ENCODE results near the gene MYBPC3. TPM values are rescaled to one million over a fixed set of nuclear protein-coding genes. Genes with fewer than 3 reads are reported as not detected.

MYBPC3 gene
- total and polyA plus RNA-seq, 10 of the 15 experiments (the other 5 are each of a cell fraction or from before 2014, with no cell fraction given): 0.03 to 0.08 (median 0.03) TPM; not detected in 7

- WGBS (ENCODE audit: insufficient coverage, insufficient replicate concordance, low lambda C conversion rate, missing lambda C conversion rate): 88% methylated on average over 6 of the region's 6 CpGs
- FAIRE-seq: no peak
- no TSS peak for BruUV-seq (replicated peaks)
- no peaks in the 10 kb centered on the region for H3K27me3 ChIP-seq (replicated peaks in 1 of 2; ENCODE audit: control insufficient read depth in 2 of 2, insufficient read depth in 2 of 2, low read length in 1 of 2)
- intact Hi-C loops (cut with micrococcal nuclease; ENCODE audit: unreplicated experiment) (no loop called here), in situ Hi-C loops (cut with MboI) (no loop called here)
- H3K4me3 ChIP-seq: no peak overlapping the region
- ChIA-PET CTCF (interaction anchor here (1.0 to 5.0 kb wide), 8 partner anchors 11 to 21 kb away, joined by 4 to 16 read pairs (median 6); partner anchors contain the start of gene SPI1), SMC1A (ENCODE audit: uncharacterized antibody, unreplicated experiment) (interaction anchor here (0.7 to 5.0 kb wide), 4 partner anchors 10 to 18 kb away, joined by 3 to 36 read pairs (median 8); partner anchors contain the start of gene SPI1), POLR2A (interaction anchor here (1.3 to 8.5 kb wide), 5 partner anchors 9 to 176 kb away, joined by 4 to 94 read pairs (median 15); partner anchors contain the start of genes SLC39A13 and SPI1), RAD21 (ENCODE audit: unreplicated experiment) (interaction anchor here (1.1 to 3.7 kb wide), 5 partner anchors 9 to 19 kb away, joined by 3 to 21 read pairs (median 15); partner anchors contain the start of gene SPI1)
- no peak for ATAC-seq
- peak overlapping the region; percentile 78; the same call in 1 of the 2 replicates for H3K27ac ChIP-seq (ENCODE audit: control insufficient read depth, insufficient read depth)
- H3K4me2 ChIP-seq (ENCODE audit: control insufficient read depth, insufficient read depth): no peak overlapping the region
- no peak for TF ChIP-seq RCOR1 (conservative IDR thresholded peaks at IDR 0.05; ENCODE audit: low read depth, low read length)
- no peak for TF ChIP-seq CREB1 (IDR thresholded peaks at IDR 0.05; ENCODE audit: low read depth)
- TF ChIP-seq SMARCA5 (IDR thresholded peaks at IDR 0.05): no peak
- TF ChIP-seq SREBF2 (IDR thresholded peaks at IDR 0.05; ENCODE audit: low read length): no peak
- TF ChIP-seq ZSCAN29 (IDR thresholded peaks at IDR 0.05): no peak
- TF ChIP-seq, protein P1, sequence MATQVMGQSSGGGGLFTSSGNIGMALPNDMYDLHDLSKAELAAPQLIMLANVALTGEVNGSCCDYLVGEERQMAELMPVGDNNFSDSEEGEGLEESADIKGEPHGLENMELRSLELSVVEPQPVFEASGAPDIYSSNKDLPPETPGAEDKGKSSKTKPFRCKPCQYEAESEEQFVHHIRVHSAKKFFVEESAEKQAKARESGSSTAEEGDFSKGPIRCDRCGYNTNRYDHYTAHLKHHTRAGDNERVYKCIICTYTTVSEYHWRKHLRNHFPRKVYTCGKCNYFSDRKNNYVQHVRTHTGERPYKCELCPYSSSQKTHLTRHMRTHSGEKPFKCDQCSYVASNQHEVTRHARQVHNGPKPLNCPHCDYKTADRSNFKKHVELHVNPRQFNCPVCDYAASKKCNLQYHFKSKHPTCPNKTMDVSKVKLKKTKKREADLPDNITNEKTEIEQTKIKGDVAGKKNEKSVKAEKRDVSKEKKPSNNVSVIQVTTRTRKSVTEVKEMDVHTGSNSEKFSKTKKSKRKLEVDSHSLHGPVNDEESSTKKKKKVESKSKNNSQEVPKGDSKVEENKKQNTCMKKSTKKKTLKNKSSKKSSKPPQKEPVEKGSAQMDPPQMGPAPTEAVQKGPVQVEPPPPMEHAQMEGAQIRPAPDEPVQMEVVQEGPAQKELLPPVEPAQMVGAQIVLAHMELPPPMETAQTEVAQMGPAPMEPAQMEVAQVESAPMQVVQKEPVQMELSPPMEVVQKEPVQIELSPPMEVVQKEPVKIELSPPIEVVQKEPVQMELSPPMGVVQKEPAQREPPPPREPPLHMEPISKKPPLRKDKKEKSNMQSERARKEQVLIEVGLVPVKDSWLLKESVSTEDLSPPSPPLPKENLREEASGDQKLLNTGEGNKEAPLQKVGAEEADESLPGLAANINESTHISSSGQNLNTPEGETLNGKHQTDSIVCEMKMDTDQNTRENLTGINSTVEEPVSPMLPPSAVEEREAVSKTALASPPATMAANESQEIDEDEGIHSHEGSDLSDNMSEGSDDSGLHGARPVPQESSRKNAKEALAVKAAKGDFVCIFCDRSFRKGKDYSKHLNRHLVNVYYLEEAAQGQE (IDR thresholded peaks at IDR 0.05; ENCODE audit: low read depth, low read length): no peak
- TF ChIP-seq, protein P2, sequence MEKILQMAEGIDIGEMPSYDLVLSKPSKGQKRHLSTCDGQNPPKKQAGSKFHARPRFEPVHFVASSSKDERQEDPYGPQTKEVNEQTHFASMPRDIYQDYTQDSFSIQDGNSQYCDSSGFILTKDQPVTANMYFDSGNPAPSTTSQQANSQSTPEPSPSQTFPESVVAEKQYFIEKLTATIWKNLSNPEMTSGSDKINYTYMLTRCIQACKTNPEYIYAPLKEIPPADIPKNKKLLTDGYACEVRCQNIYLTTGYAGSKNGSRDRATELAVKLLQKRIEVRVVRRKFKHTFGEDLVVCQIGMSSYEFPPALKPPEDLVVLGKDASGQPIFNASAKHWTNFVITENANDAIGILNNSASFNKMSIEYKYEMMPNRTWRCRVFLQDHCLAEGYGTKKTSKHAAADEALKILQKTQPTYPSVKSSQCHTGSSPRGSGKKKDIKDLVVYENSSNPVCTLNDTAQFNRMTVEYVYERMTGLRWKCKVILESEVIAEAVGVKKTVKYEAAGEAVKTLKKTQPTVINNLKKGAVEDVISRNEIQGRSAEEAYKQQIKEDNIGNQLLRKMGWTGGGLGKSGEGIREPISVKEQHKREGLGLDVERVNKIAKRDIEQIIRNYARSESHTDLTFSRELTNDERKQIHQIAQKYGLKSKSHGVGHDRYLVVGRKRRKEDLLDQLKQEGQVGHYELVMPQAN (conservative IDR thresholded peaks at IDR 0.05): no peak
- no peak for TF ChIP-seq ATF2 (IDR thresholded peaks at IDR 0.05; ENCODE audit: low read length)
- TF ChIP-seq BMI1 (IDR thresholded peaks at IDR 0.05; ENCODE audit: borderline replicate concordance): no peak
- TF ChIP-seq FOXM1 (IDR thresholded peaks at IDR 0.05; ENCODE audit: low read depth, low read length): no peak
- TF ChIP-seq, protein P3, sequence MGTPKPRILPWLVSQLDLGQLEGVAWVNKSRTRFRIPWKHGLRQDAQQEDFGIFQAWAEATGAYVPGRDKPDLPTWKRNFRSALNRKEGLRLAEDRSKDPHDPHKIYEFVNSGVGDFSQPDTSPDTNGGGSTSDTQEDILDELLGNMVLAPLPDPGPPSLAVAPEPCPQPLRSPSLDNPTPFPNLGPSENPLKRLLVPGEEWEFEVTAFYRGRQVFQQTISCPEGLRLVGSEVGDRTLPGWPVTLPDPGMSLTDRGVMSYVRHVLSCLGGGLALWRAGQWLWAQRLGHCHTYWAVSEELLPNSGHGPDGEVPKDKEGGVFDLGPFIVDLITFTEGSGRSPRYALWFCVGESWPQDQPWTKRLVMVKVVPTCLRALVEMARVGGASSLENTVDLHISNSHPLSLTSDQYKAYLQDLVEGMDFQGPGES (IDR thresholded peaks at IDR 0.05): no peak
- TF ChIP-seq ETV6 (conservative IDR thresholded peaks at IDR 0.05 in 1 of 2, IDR thresholded peaks at IDR 0.05 in 1 of 2; ENCODE audit: borderline replicate concordance in 1 of 2, low read depth in 1 of 2): no peak
- TF ChIP-seq FOXK2 (IDR thresholded peaks at IDR 0.05): no peak
- TF ChIP-seq MTA3 (IDR thresholded peaks at IDR 0.05; ENCODE audit: borderline replicate concordance, low read length): no peak
- no peaks in the 10 kb centered on the region for H3K9me3 ChIP-seq (replicated peaks; ENCODE audit: control insufficient read depth, insufficient read depth, low read length)
- H4K20me1 ChIP-seq (ENCODE audit: control insufficient read depth, insufficient read depth): no peaks in the 10 kb centered on the region
- H3K79me2 ChIP-seq (ENCODE audit: control insufficient read depth, insufficient read depth, low read length): no peaks in the 10 kb centered on the region; the same call in 1 of the 2 replicates
- no peaks in the 10 kb centered on the region; a peak in 1 of 4 replicates for H3K36me3 ChIP-seq (ENCODE audit: control insufficient read depth in 2 of 2, insufficient read depth in 2 of 2, low read length in 1 of 2)
- no peak overlapping the region for H2AFZ ChIP-seq (ENCODE audit: control insufficient read depth, low read depth, low read length)
- H3K9ac ChIP-seq (ENCODE audit: control insufficient read depth, insufficient read depth, low read length): peak overlapping the region; percentile 62; the same call in 1 of the 2 replicates
- peaks cover 39% of the 10 kb centered on the region for H3K4me1 ChIP-seq (ENCODE audit: control insufficient read depth, insufficient read depth, low read length)
- DNase-seq (ENCODE audit: low read depth, low spot score): no peak
Measured at GRCh38 chr11:47390422-47390760, 37.9 kb upstream of the MYBPC3 start.

All from GM12878 (cell line).